Transverse colon (tissue), 4 donors: ENCODE results near the gene CPXM2. TPM values are rescaled to one million over a fixed set of nuclear protein-coding genes. Genes with fewer than 3 reads are reported as not detected.

Experiments
- DNase-seq: peaks from one replicate; pipeline ENCODE4 v3.0.0-alpha.2; 2019
- H3K27ac ChIP-seq, 4 donors: fragments of 200-600 bp; sonication (generic); 2 replicates each; pipeline ENCODE4 v1.5.1; 2016 to 2018; ENCODE audit warnings: inconsistent platforms in 4 of 4
- H3K27me3 ChIP-seq: fragments of 200-600 bp; sonication (generic); 2 replicates; pipeline ENCODE4 v1.5.1; 2017; ENCODE audit warnings: inconsistent platforms
- H3K36me3 ChIP-seq, 4 donors: fragments of 200-600 bp; sonication (generic); 2 replicates each; pipeline ENCODE4 v1.5.1; 2017 to 2019; ENCODE audit warnings: inconsistent platforms in 4 of 4
- H3K4me1 ChIP-seq, 4 donors: fragments of 200-600 bp; sonication (generic); 2 replicates each; pipeline ENCODE4 v1.5.1; 2017 to 2020; ENCODE audit warnings: inconsistent platforms in 4 of 4
- H3K4me3 ChIP-seq, 4 donors: fragments of 200-600 bp; sonication (generic); 1 replicate in 1 of 4; 2 replicates in 3 of 4; pipeline versions ENCODE4 v1.5.1 to v1.6.1; 2017 to 2019; ENCODE audit warnings: inconsistent platforms in 4 of 4
- H3K9me3 ChIP-seq, 2 donors: fragments of 200-600 bp; sonication (generic); 2 replicates each; pipeline ENCODE4 v1.5.1; 2017 to 2019; ENCODE audit warnings: inconsistent platforms in 2 of 2
- CTCF ChIP-seq, 5 experiments: fragments of 200-600 bp in 3 of 5; fragments of 450-650 bp in 2 of 5; sonication (generic) in 3 of 5; IDR thresholded peaks; 1 replicate in 2 of 5; 2 replicates in 3 of 5; pipeline ENCODE4 v1.5.1; 2016 to 2017; ENCODE audit warnings: antibody characterized with exemption in 5 of 5, inconsistent platforms in 3 of 5, mild to moderate bottlenecking in 2 of 5, moderate library complexity in 1 of 5
- EP300 ChIP-seq: sonication (generic); formaldehyde crosslinking; IDR thresholded peaks from one replicate; pipeline ENCODE4 v1.6.1; 2017; ENCODE audit warnings: antibody characterized with exemption, low read depth
- POLR2A ChIP-seq: fragments of 450-650 bp; IDR thresholded peaks from one replicate; pipeline ENCODE4 v1.6.1; 2016; ENCODE audit warnings: antibody characterized with exemption, mild to moderate bottlenecking, moderate library complexity
- POLR2AphosphoS5 ChIP-seq, 3 donors: sonication (generic); formaldehyde crosslinking; IDR thresholded peaks; one replicate each; pipeline ENCODE4 v1.6.1; 2016; ENCODE audit warnings: antibody characterized with exemption in 3 of 3
- WGBS, 2 donors: methylation state at CpG; one replicate each; pipeline ENCODE4 v1.1.5; 2018; ENCODE audit warnings: low coverage in 1 of 2; 5-methylcytosine and 5-hydroxymethylcytosine counted together
- in situ Hi-C, 4 donors: fragments of 200-750 bp; cut with MboI; loops; one replicate each; pipeline versions ENCODE4 v1.15.0 to v1.15.1; 2017; ENCODE audit warnings: low sequenced_read_pairs in 3 of 4, low pct_ligation_motif_present in 1 of 4, low pct_unique_long_range_greater_than_20kb in 1 of 4
- intact Hi-C: fragments of 100-400 bp; cut with DNase I; formaldehyde crosslinking; loops from one replicate; pipeline ENCODE4 v1.15.1; 2023; ENCODE audit warnings: low total_unique reads
- total RNA-seq, 4 donors: library from RNA; depleted of rRNA; stranded (reverse); fragments of >200 nt; gene quantifications; one replicate each; pipeline ENCODE4 v1.1.0, GENCODE V29; 2016

The CPXM2 gene
- total RNA-seq, 4 donors from 2014 or later = 7.8 to 19.1 (median 13.0) TPM

DNA sequence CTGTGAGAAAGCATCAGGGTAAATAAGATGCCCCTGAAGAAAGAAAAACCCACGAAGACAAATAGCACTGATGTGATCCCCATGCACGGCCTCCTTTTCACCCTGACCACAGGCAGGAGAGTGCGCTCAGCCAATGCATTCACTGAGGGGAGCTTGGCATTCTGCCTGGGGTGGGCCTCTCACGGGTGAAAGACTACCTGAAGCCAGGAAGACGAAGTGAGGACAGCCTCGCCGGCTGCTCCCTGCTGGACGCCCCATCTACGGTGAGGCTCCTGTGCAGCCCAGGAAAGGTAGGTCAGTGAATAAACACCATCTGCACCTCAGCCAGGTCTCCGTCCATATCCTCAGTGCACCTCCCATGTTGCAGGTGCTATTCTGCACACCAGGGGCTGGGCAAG, 32.0 kb downstream of the CPXM2 start:
- intact Hi-C loops (no loop called here), in situ Hi-C loops (no loop called here)
- Histone ChIP-seq H3K27ac (peak overlapping the region; percentile 11 to 87 (median 84)), H3K36me3 (no peaks in the 10 kb centered on the region), H3K9me3 (no peaks in the 10 kb centered on the region), H3K4me3 (no peak overlapping the region), H3K4me1 (peaks cover 0 to 9% (median 8%) of the 10 kb centered on the region in 4 donors), H3K27me3 (no peaks in the 10 kb centered on the region)
- TF ChIP-seq CTCF (IDR thresholded peaks at IDR 0.05) (no peak), EP300 (no peak), POLR2AphosphoS5 (IDR thresholded peaks at IDR 0.05) (no peak), POLR2A (no peak)
- 76% methylated on average over 10 of the region's 10 CpGs; no CpG with 5 or more reads in 1 of the 2 donors for WGBS, 2 donors
- DNase-seq = no peak

DNA sequence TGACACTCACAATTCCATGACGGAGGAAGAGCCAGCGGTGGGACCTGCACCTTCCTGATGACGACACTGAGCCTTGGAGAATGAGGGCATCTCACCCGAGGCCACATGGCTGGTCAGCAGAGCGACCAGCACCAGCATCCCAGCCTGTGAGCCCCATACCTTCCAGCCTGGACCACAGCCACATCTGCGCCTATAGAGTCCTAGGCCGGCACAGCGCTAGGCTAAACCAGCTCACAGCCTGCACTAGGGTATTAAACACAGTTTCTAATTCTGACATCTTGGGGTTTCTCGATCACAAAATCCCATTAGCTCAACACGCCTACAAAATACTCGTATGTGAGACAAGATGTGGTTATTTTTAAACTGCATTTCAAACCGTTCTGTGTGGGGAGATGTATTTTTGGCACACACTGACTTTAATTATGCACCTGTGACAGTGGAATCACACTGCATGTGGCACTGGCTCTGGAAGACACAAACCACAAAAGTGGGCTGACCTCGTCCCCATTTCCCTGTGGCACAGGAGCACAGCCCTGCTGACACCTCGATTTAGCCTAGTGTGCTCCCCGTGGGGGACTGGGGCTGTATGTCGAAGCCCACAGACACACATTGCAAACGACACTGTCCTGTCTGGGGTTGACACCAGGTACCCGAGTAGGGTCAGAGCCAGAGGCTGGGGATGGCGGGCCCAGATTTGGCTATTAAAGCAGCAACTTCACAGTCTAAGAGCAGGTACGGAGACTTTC, 32.5 kb downstream of the CPXM2 start:
- no peak for TF ChIP-seq POLR2AphosphoS5 (IDR thresholded peaks at IDR 0.05)
- TF ChIP-seq EP300 = no peak
- no peak for TF ChIP-seq POLR2A
- no peak for TF ChIP-seq CTCF (IDR thresholded peaks at IDR 0.05)
- H3K36me3 ChIP-seq = no peaks in the 10 kb centered on the region
- peaks cover 0 to 9% (median 8%) of the 10 kb centered on the region in 4 donors for H3K4me1 ChIP-seq
- no peak for DNase-seq
- no peaks in the 10 kb centered on the region for H3K27me3 ChIP-seq
- no peak overlapping the region for H3K4me3 ChIP-seq
- in situ Hi-C loops = no loop called here
- WGBS, 2 donors = 77% methylated on average over 20 of the region's 20 CpGs; no CpG with 5 or more reads in 1 of the 2 donors
- intact Hi-C loops = no loop called here
- peak overlapping the region; percentile 29 to 87 (median 84) for H3K27ac ChIP-seq
- H3K9me3 ChIP-seq = no peaks in the 10 kb centered on the region

- Histone ChIP-seq H3K27ac (peak overlapping the region; percentile 29 to 87 (median 84)), H3K27me3 (no peaks in the 10 kb centered on the region), H3K9me3 (no peaks in the 10 kb centered on the region), H3K4me1 (peaks cover 0 to 9% (median 8%) of the 10 kb centered on the region in 4 donors), H3K4me3 (no peak overlapping the region), H3K36me3 (no peaks in the 10 kb centered on the region)
- no peak for DNase-seq
- TF ChIP-seq POLR2A (no peak), POLR2AphosphoS5 (IDR thresholded peaks at IDR 0.05) (peak in 1 of 3 donors; percentile 33)
- WGBS, 2 donors = 45 to 52% methylated on average over 5 to 9 of the region's 9 CpGs
- in situ Hi-C loops (no loop called here), intact Hi-C loops (no loop called here)
Observed at GRCh38 chr10:123858077-123858681, 33.4 kb downstream of the CPXM2 start.

DNA sequence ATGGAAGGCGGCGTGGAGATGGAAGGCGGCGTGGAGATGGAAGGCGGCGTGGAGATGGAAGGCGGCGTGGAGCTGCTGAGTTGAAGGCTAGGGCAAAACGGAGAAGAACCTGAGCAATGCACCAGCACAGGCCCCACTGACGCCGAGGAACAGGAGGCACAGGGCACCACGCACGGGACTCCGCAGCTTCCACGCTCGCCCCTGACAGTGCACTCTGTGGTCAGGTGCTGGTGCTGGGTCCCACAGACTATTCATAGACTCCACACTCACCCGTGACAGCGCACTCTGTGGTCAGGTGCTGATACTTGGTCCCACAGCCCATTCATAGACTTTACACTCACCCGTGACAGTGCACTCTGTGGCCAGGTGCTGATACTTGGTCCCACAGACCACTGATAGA, 34.0 kb downstream of the CPXM2 start:
- Histone ChIP-seq H3K36me3 (no peaks in the 10 kb centered on the region), H3K4me1 (peaks cover 0 to 9% (median 8%) of the 10 kb centered on the region in 4 donors), H3K9me3 (no peaks in the 10 kb centered on the region), H3K4me3 (no peak overlapping the region), H3K27ac (peak overlapping the region; percentile 27 to 87 (median 84)), H3K27me3 (no peaks in the 10 kb centered on the region)
- TF ChIP-seq CTCF (IDR thresholded peaks at IDR 0.05) (no peak), POLR2A (no peak), EP300 (no peak), POLR2AphosphoS5 (IDR thresholded peaks at IDR 0.05) (no peak)
- WGBS, 2 donors = 85 to 88% methylated on average over 14 to 19 of the region's 19 CpGs
- intact Hi-C loops = no loop called here
- in situ Hi-C loops = no loop called here
- DNase-seq = no peak
